Osteocyte (in vitro differentiated cells): ENCODE results near the gene ZNF106. TPM values are rescaled to one million over a fixed set of nuclear protein-coding genes. Genes with fewer than 3 reads are reported as not detected.

Source experiments
- DNase-seq: peaks from one replicate; pipeline ENCODE4 v3.0.0; 2021; ENCODE audit warnings: mixed read lengths; ENCODE audit not compliant: unreplicated experiment; ENCODE audit errors: extremely low spot score
- H3K27ac Mint-ChIP-seq: one replicate; pipeline ENCODE4 v1.8.0; 2021; ENCODE audit warnings: mild to moderate bottlenecking, mixed read lengths; ENCODE audit not compliant: unreplicated experiment
- H3K27me3 Mint-ChIP-seq: one replicate; pipeline ENCODE4 v1.8.0; 2021; ENCODE audit warnings: mixed read lengths; ENCODE audit not compliant: unreplicated experiment
- H3K36me3 Mint-ChIP-seq: one replicate; pipeline ENCODE4 v1.8.0; 2021; ENCODE audit warnings: mixed read lengths; ENCODE audit not compliant: unreplicated experiment
- H3K4me1 Mint-ChIP-seq: one replicate; pipeline ENCODE4 v1.8.0; 2021; ENCODE audit warnings: mixed read lengths; ENCODE audit not compliant: unreplicated experiment
- H3K4me3 Mint-ChIP-seq: one replicate; pipeline ENCODE4 v1.8.0; 2021; ENCODE audit warnings: mild to moderate bottlenecking, moderate library complexity, mixed read lengths; ENCODE audit not compliant: unreplicated experiment
- H3K9me3 Mint-ChIP-seq: one replicate; pipeline ENCODE4 v1.8.0; 2021; ENCODE audit warnings: mixed read lengths; ENCODE audit not compliant: unreplicated experiment
- total RNA-seq: library from RNA; stranded (reverse); gene quantifications from 2 replicates; pipeline ENCODE4 v1.2.1, GENCODE V29; 2021
- TF ChIP-seq, protein P1 (sequence below): fragments of 200-600 bp; sonication (generic); IDR thresholded peaks from 2 replicates; pipeline ENCODE4 v1.5.0; 2021; ENCODE audit warnings: antibody characterized with exemption, mild to moderate bottlenecking, moderate library complexity

ZNF106 gene
- total RNA-seq, 1 donor from 2014 or later, result 59.7 TPM

DNA sequence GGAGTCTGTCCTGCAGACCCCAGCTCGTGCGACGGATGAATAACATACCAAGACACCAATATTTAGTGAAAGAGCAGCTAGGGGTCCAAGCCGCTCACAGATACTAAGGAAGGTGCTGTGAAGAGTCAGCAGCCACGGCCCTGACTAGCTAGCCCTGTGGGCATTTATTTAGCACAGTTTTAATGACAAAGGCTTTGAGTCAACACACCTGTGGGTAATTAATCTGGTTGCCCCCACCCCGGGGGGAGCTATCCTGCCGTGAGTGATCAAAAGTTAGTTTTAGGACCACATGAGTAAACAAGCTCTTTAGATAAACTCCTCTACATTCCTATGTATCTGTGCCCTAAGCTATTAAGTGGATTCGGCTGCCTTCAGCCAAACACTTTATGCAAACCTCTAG, 112.9 kb downstream of the ZNF106 start:
- H3K9me3 Mint-ChIP-seq, result peaks cover 4% of the 10 kb centered on the region
- no peak overlapping the region for H3K4me3 Mint-ChIP-seq
- no peak for DNase-seq
- TF ChIP-seq, protein P1, sequence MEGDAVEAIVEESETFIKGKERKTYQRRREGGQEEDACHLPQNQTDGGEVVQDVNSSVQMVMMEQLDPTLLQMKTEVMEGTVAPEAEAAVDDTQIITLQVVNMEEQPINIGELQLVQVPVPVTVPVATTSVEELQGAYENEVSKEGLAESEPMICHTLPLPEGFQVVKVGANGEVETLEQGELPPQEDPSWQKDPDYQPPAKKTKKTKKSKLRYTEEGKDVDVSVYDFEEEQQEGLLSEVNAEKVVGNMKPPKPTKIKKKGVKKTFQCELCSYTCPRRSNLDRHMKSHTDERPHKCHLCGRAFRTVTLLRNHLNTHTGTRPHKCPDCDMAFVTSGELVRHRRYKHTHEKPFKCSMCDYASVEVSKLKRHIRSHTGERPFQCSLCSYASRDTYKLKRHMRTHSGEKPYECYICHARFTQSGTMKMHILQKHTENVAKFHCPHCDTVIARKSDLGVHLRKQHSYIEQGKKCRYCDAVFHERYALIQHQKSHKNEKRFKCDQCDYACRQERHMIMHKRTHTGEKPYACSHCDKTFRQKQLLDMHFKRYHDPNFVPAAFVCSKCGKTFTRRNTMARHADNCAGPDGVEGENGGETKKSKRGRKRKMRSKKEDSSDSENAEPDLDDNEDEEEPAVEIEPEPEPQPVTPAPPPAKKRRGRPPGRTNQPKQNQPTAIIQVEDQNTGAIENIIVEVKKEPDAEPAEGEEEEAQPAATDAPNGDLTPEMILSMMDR, result no peak
- no peaks in the 10 kb centered on the region for H3K4me1 Mint-ChIP-seq
- no peak overlapping the region for H3K27ac Mint-ChIP-seq
- H3K27me3 Mint-ChIP-seq, result peaks cover 12% of the 10 kb centered on the region
- no peaks in the 10 kb centered on the region for H3K36me3 Mint-ChIP-seq

DNA sequence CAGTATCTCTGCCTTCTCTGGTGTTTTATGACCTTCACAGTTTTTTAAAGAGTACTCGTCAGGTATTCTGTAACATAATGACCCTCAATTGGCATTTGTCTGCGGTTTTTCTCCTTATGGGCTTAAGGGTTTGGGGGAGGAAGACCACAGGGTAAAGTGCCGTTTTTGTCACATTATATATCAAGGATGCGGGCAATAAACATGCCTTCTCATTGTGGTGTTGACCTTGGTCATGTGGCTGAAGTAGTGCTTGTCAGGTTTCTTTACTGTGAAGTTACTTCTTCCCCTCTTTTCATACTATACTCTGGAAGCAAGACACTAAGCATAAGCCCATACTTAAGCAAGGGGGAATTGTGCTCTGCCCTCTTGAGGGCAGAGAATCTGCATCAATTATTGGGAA, 115.0 kb downstream of the ZNF106 start:
- H3K4me1 Mint-ChIP-seq, result no peaks in the 10 kb centered on the region
- peaks cover 1% of the 10 kb centered on the region for H3K36me3 Mint-ChIP-seq
- DNase-seq, result no peak
- TF ChIP-seq, protein P1, result no peak
- H3K9me3 Mint-ChIP-seq, result peaks cover 4% of the 10 kb centered on the region
- H3K27ac Mint-ChIP-seq, result no peak overlapping the region
- H3K27me3 Mint-ChIP-seq, result peaks cover 12% of the 10 kb centered on the region
- H3K4me3 Mint-ChIP-seq, result no peak overlapping the region

DNA sequence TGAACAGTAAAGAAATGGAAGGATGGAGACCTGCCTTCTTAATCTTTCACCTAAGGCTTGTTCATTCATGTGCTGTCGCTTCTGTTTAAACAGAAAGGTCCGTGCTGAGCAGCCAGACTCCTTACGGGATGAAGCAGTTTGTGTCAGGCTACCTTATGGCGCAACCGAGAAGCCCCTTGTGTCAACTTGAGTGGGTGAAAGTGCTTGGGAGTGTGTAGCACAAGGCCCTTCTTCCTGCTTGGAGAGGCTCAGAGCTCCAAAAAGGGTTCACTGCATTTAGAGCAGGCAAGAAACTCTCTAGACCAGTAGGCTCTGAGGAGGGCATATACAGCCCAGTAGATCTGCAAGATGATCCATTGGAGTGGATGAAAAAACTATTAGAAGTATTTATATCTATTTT, 115.7 kb downstream of the ZNF106 start:
- Mint-ChIP-seq H3K27me3 (peaks cover 12% of the 10 kb centered on the region), H3K9me3 (peaks cover 4% of the 10 kb centered on the region), H3K36me3 (peaks cover 1% of the 10 kb centered on the region)

DNA sequence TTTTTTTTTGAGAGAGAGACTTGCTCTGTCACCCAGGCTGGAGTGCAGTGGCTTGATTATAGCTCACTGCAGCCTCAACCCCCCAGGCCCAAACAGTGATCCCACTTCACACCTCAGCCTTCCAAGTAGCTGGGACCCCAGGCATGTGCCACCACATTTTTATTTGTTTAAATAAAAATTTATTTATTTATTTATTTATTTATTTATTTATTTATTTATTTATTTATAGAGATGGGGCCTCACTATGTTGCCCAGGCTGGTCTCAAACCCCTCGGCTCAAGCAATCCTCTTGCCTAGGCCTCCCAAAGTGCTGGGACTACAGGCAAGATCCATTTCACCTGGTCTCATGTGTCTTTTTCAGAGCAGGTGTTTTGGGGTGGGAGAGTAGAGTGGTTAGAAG, 116.1 kb downstream of the ZNF106 start:
- Mint-ChIP-seq H3K27ac (no peak overlapping the region), H3K9me3 (peaks cover 4% of the 10 kb centered on the region), H3K4me3 (no peak overlapping the region), H3K4me1 (no peaks in the 10 kb centered on the region), H3K27me3 (peaks cover 12% of the 10 kb centered on the region), H3K36me3 (peaks cover 1% of the 10 kb centered on the region)
- no peak for DNase-seq
- TF ChIP-seq, protein P1, result no peak

More for the DNA sequence above, 115.7 kb downstream of the ZNF106 start:
- TF ChIP-seq, protein P1, result no peak
- H3K4me1 Mint-ChIP-seq, result no peaks in the 10 kb centered on the region
- DNase-seq, result no peak
- no peak overlapping the region for H3K4me3 Mint-ChIP-seq
- H3K27ac Mint-ChIP-seq, result no peak overlapping the region

DNA sequence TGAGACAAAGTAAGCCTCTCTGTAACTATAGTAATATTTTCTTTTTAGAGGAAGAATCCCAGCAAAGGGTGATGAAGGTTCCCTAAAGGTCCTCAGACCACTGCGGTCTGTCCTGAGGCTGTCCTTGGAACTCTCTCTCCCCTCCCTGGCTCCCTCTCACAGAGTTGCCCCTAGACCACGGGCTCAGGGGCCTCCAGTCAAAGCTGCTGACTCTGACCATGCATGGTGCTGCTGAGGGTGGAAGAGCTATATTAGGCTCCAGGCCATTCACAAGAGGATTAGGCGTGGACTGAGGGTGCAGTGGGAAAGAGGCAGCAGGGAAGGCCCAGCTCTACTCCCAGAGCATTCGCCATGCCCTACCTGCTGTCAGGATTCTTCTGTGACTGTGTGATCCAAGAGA, 117.0 kb downstream of the ZNF106 start:
- H3K4me3 Mint-ChIP-seq, result no peak overlapping the region
- H3K36me3 Mint-ChIP-seq, result peaks cover 1% of the 10 kb centered on the region
- H3K27ac Mint-ChIP-seq, result no peak overlapping the region
- no peak for DNase-seq
- H3K27me3 Mint-ChIP-seq, result peaks cover 11% of the 10 kb centered on the region
- TF ChIP-seq, protein P1, result no peak
- no peaks in the 10 kb centered on the region for H3K4me1 Mint-ChIP-seq
- peaks cover 7% of the 10 kb centered on the region for H3K9me3 Mint-ChIP-seq
